PC-3 (cell line): ENCODE results near the gene CCDC185.

Experiments
- EZH2 ChIP-seq: fragments of 300-600 bp; sonication (generic); IDR thresholded peaks from one replicate; pipeline ENCODE4 v1.6.1; 2017; ENCODE audit warnings: antibody characterized with exemption, mild to moderate bottlenecking, low read length; ENCODE audit not compliant: unreplicated experiment
- EZH2phosphoT487 ChIP-seq: fragments of 300-600 bp; sonication (generic); IDR thresholded peaks from 2 replicates; pipeline ENCODE4 v1.6.1; 2018; ENCODE audit warnings: mild to moderate bottlenecking, antibody characterized with exemption, low read length, borderline replicate concordance
- TF ChIP-seq, protein P1 (sequence below): fragments of 300-600 bp; sonication (generic); conservative IDR thresholded peaks from 2 replicates; pipeline ENCODE4 v1.5.1; 2017; ENCODE audit warnings: antibody characterized with exemption, low read depth, mild to moderate bottlenecking, low read length

DNA sequence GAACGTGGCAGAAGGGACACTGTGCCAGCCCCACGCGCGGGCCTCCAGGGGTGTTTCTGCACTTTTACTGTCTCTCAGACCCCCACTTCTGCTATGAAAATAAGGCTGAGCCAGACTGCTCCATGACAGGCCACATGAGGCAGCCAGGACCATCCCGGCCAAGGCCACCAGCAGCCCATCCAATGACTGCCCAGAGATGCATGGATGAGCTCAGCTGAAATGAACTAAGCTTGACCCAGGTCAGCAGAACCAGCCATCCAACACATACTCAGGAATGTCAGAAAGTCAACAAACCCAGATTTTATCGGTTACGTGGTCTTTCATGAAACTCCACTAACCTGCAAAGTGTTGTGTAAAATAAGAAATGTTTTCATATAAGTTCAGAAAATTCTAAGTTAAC, 51.2 kb downstream of the CCDC185 start:
- TF ChIP-seq, protein P1, sequence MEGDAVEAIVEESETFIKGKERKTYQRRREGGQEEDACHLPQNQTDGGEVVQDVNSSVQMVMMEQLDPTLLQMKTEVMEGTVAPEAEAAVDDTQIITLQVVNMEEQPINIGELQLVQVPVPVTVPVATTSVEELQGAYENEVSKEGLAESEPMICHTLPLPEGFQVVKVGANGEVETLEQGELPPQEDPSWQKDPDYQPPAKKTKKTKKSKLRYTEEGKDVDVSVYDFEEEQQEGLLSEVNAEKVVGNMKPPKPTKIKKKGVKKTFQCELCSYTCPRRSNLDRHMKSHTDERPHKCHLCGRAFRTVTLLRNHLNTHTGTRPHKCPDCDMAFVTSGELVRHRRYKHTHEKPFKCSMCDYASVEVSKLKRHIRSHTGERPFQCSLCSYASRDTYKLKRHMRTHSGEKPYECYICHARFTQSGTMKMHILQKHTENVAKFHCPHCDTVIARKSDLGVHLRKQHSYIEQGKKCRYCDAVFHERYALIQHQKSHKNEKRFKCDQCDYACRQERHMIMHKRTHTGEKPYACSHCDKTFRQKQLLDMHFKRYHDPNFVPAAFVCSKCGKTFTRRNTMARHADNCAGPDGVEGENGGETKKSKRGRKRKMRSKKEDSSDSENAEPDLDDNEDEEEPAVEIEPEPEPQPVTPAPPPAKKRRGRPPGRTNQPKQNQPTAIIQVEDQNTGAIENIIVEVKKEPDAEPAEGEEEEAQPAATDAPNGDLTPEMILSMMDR, result no peak
- TF ChIP-seq EZH2phosphoT487, result no peak
- no peak for TF ChIP-seq EZH2
